ENCODE data around the gene SORL1-AS1.
A peak's percentile ranks its signal among the peaks of the same experiment; 100 is the strongest.

Gene SORL1-AS1

GRCh38 chr11:121452609-121453150 is at the start of gene SORL1-AS1:
SORL1-AS1 (minus strand) TSS chr11:121452967.
- TF ChIP-seq CTCF (IDR thresholded peaks at IDR 0.05; ENCODE audit: insufficient read depth, low read length), result no peak
- H3K4me3 ChIP-seq (ENCODE audit: low read depth, low read length), result peak within 1 kb of the TSS; percentile 64
- no peak for DNase-seq (ENCODE audit: low read depth)

DNA sequence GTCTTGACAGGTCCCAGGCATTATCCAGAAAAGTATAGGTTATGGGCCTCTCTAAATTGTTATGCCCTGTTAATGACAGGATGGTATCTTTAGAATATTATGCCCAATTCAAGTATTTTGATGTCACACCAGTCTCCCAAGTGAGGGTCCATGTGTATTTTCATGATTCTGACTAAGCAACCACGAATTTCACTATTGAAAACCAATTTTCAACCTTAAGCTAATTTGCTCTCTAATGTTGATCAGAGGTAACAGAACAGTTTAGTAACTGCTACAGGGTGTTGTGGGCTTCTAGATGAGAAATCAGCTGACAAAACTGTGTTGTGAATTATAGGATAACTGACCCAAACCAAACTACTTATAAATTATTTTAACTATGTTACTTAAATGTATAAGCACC is 48.0 kb upstream of the SORL1-AS1 start:
- no peak overlapping the region for H3K4me3 ChIP-seq (ENCODE audit: low read depth, low read length)
- no peak for DNase-seq (ENCODE audit: low read depth)
- TF ChIP-seq CTCF (IDR thresholded peaks at IDR 0.05; ENCODE audit: insufficient read depth, low read length), result no peak

DNA sequence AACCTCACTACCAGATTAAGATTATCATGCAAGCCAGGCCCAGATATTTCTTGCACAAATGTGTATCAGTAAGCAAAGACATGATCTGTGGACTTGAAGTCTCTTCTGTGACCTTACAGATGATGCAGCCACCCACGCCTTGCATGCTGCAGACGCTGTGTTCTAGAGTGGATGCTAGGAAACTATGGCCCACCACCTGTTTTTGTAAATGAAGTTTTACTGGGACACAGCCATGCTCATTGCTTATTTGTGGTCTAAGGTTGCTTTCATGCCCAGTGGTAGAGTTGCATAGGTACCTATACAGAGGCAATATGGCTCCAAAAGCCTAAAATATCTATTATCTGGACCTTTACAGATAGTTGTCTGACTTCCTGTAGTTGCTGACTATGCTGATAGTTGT is 47.5 kb upstream of the SORL1-AS1 start:
- no peak overlapping the region for H3K4me3 ChIP-seq (ENCODE audit: low read depth, low read length)

DNA sequence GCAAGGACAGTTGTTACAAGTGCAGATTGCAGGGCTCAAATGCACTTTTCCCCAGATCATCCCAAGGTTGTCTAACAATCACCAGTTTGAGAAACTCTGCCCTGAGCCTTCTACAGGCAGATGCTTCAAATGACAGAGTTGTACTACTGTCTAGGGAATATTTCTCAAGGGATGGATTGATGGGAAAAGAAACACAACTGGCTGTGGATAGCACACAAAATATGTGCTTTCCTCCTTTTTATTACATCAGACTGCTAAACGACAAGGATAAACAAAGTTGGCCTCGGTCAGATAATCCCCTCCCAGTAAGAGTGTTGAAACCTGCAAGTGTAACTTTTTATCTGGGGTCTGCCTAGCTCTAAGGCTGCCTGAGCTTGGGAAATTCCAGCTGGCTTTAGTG is 46.6 kb upstream of the SORL1-AS1 start:
- DNase-seq (ENCODE audit: low read depth), result no peak
- no peak overlapping the region for H3K4me3 ChIP-seq (ENCODE audit: low read depth, low read length)
- TF ChIP-seq CTCF (IDR thresholded peaks at IDR 0.05; ENCODE audit: insufficient read depth, low read length), result no peak

More for the DNA sequence above, 47.5 kb upstream of the SORL1-AS1 start:
- DNase-seq (ENCODE audit: low read depth), result no peak
- no peak for TF ChIP-seq CTCF (IDR thresholded peaks at IDR 0.05; ENCODE audit: insufficient read depth, low read length)

DNA sequence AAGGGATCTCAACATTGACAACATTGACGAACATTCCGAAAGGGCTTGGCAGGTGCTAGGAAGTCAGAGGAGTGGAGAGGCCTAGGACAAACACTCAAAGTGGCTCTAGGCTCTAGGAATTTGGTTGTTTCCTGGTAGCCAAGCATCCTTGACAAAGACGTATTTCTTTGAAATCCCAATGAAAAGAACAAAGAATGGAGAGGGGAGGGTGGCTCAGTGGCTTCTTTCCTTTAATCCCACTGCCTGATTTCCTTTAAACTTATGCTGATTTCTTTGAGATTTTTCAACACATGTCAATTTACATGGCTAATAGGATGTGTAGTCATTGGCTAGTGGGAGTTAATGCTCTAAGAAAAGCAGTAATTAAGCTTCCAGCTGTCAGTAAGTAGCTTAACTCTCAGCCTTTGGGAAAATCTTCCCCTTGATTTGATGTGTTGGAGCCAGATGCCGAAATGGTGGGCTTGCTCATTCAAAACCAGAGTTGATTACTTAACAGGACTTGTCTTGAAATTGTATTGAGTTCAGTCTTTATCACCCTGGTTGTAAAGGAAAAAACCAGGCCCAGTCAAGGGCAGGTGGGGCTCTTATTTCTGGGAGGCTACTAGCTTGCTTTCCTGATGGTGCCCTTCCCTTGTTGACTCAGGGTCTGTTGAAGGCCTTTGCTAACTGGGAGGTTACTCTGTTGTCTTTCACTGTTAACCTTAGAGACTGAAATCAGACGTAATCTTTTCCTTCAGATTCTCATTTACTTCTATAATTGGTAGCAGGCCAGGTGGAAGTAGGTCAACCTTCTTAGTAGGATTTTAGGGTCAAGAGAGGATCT is 44.6 kb upstream of the SORL1-AS1 start:
- H3K4me3 ChIP-seq (ENCODE audit: low read depth, low read length), result no peak overlapping the region
- TF ChIP-seq CTCF (IDR thresholded peaks at IDR 0.05; ENCODE audit: insufficient read depth, low read length), result no peak
- DNase-seq (ENCODE audit: low read depth), result no peak

DNA sequence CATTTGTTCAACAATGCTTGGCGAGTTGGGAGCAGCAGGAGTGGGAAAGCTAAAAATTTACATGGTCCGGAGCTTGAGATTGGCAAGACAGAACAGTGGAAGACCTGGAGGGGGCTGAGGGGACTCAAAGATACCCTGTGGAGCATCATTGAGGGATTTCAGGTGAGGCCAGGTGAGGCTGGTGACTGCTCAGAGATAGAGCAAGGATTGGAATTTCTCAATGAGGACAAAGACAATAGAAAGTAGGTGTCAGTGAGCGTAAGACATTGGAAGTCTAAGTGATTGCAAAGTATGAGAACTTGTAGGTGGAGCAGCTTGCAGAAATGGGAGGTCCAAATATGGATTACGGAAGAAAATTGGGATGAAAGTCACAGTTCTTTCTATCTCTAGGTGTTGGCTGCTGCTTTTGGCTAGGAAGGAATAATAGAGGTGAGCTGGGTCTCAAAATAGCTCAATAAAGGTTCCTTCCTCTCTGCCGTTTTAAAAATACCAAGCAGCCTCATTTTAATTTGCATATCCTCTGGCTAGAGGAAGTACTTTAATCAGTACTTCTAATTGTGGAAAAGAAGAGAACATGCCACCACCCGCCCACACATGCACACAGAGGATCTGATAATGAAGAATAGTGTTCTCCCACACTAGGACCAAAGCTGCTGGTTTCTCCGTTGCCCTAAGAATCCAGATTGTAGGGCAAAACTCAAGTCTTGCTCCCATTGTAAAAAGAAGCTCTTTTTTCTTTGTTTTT is 41.8 kb upstream of the SORL1-AS1 start:
- no peak overlapping the region for H3K4me3 ChIP-seq (ENCODE audit: low read depth, low read length)
- DNase-seq (ENCODE audit: low read depth), result no peak
- TF ChIP-seq CTCF (IDR thresholded peaks at IDR 0.05; ENCODE audit: insufficient read depth, low read length), result no peak
